BLaER1 treated with 17β-estradiol and CSF1 and Interleukin-3, amounts not matched to agents 10 nM and 100 nM (cell line): Measurements from ENCODE around the gene TRIM34.
"Not testable (repeated sequence)": the region's sequence is repeated elsewhere in the genome, so short reads cannot be mapped to it uniquely, and the experiment has no call there.

Experiments used
- H3K27ac ChIP-seq, 11 experiments: shearing (Covaris generic); formaldehyde crosslinking; 2 replicates each; pipeline ENCODE4 v1.8.1; 2022
- H3K27me3 ChIP-seq, 11 experiments: shearing (Covaris generic); formaldehyde crosslinking; 2 replicates each; pipeline ENCODE4 v1.8.1; 2022
- H3K36me3 ChIP-seq, 11 experiments: shearing (Covaris generic); formaldehyde crosslinking; 2 replicates each; pipeline ENCODE4 v1.8.1; 2022
- H3K4me1 ChIP-seq, 10 experiments: shearing (Covaris generic); formaldehyde crosslinking; 2 replicates each; pipeline ENCODE4 v1.8.1; 2022
- H3K4me2 ChIP-seq, 11 experiments: shearing (Covaris generic); formaldehyde crosslinking; 2 replicates each; pipeline ENCODE4 v1.8.1; 2022
- H3K4me3 ChIP-seq, 10 experiments: shearing (Covaris generic); formaldehyde crosslinking; 2 replicates each; pipeline ENCODE4 v1.8.1; 2022
- H3K9ac ChIP-seq, 11 experiments: shearing (Covaris generic); formaldehyde crosslinking; 2 replicates each; pipeline ENCODE4 v1.8.1; 2022
- H3K9me3 ChIP-seq, 11 experiments: shearing (Covaris generic); formaldehyde crosslinking; replicated peaks in 1 of 11; 2 replicates each; pipeline ENCODE4 v1.8.1; 2022
- H4K20me1 ChIP-seq, 11 experiments: shearing (Covaris generic); formaldehyde crosslinking; 2 replicates each; pipeline ENCODE4 v1.8.1; 2022
- Cebpa-rat ChIP-seq, 11 experiments: shearing (Covaris generic); IDR thresholded peaks; 2 replicates each; pipeline ENCODE4 v1.8.1; 2022

The TRIM34 gene

GRCh38 chr11:5624489-5625279 lies at the start of gene TRIM34:
TRIM34 (plus strand) TSS chr11:5625001; CDS start chr11:5632332, 7,331 bp downstream.
- Histone ChIP-seq H3K4me2 (peak within 1 kb of the TSS; percentile 81 to 96 (median 91)), H3K36me3 (peaks cover 0 to 4% (median 0%) of the 10 kb centered on the region in 11 experiments; a peak in 1 of 22 replicates), H3K9ac (peak within 1 kb of the TSS; percentile 68 to 80 (median 75)), H3K4me1 (peaks cover 18 to 23% (median 19%) of the 10 kb centered on the region in 10 experiments), H3K27me3 (no peaks in the 10 kb centered on the region), H4K20me1 (no peaks in the 10 kb centered on the region), H3K4me3 (peak within 1 kb of the TSS; percentile 57 to 74 (median 66)), H3K27ac (peak within 1 kb of the TSS; percentile 8 to 81 (median 72); a peak in 21 of 22 replicates), H3K9me3 (peaks cover 0 to 13% (median 4%) of the 10 kb centered on the region in 11 experiments; a peak in 2 of 22 replicates)
- no peak for TF ChIP-seq Cebpa-rat (IDR thresholded peaks at IDR 0.05)

- H3K9me3 ChIP-seq: no peaks in the 10 kb centered on the region
- no peak overlapping the region for H3K4me2 ChIP-seq
- H3K36me3 ChIP-seq: no peaks in the 10 kb centered on the region
- H3K27me3 ChIP-seq: no peaks in the 10 kb centered on the region
- H4K20me1 ChIP-seq: no peaks in the 10 kb centered on the region
- no peaks in the 10 kb centered on the region for H3K4me1 ChIP-seq
- TF ChIP-seq Cebpa-rat (IDR thresholded peaks at IDR 0.05): no peak
- H3K9ac ChIP-seq: no peak overlapping the region
- no peak overlapping the region for H3K27ac ChIP-seq
- no peak overlapping the region for H3K4me3 ChIP-seq
Measured at GRCh38 chr11:5575152-5575551, 49.6 kb upstream of the TRIM34 start.

GRCh38 chr11:5577101-5577500 lies 47.7 kb upstream of the TRIM34 start:
- TF ChIP-seq Cebpa-rat (IDR thresholded peaks at IDR 0.05): no peak
- Histone ChIP-seq H3K27me3 (no peaks in the 10 kb centered on the region), H3K4me2 (no peak overlapping the region), H3K4me3 (no peak overlapping the region), H3K27ac (no peak overlapping the region), H3K9me3 (no peaks in the 10 kb centered on the region), H3K9ac (no peak overlapping the region), H4K20me1 (no peaks in the 10 kb centered on the region), H3K4me1 (no peaks in the 10 kb centered on the region), H3K36me3 (no peaks in the 10 kb centered on the region)

DNA sequence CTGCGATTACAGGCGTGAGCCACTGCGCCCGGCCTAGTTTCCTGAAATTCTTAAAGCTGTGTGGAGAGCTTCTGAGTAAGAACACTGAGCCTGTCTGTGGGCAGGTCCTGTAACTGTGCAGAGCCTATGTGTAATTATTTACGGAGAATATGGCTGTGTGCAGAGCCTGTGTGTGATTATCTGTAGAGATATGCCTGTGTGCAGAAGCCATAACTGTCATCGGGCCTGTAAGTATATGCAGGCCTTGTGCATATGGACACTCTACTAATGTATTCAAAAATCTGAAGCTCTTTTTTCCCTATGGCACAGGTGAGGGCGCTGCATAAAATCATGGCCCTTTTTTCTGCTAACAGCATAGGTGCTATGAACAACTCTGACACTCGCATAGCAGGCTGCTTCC lies 44.2 kb upstream of the TRIM34 start, which contains the start of gene OR52B6:
Gene OR52B6, plus strand, starts transcription at position 301 of the 400 bp plus-strand sequence. Its CDS starts 0 bp downstream, at position 301.
- no peaks in the 10 kb centered on the region for H3K9me3 ChIP-seq
- no peaks in the 10 kb centered on the region for H3K27me3 ChIP-seq
- no peak for TF ChIP-seq Cebpa-rat (IDR thresholded peaks at IDR 0.05)
- no peaks in the 10 kb centered on the region for H3K36me3 ChIP-seq
- H3K4me2 ChIP-seq: no peak within 1 kb of the TSS
- no peaks in the 10 kb centered on the region for H3K4me1 ChIP-seq
- H3K9ac ChIP-seq: no peak within 1 kb of the TSS
- H4K20me1 ChIP-seq: no peaks in the 10 kb centered on the region
- H3K4me3 ChIP-seq: no peak within 1 kb of the TSS
- H3K27ac ChIP-seq: no peak within 1 kb of the TSS

- no peaks in the 10 kb centered on the region for H3K36me3 ChIP-seq
- H3K27me3 ChIP-seq: no peaks in the 10 kb centered on the region
- H3K4me3 ChIP-seq: no peak overlapping the region
- H3K4me1 ChIP-seq: no peaks in the 10 kb centered on the region
- no peaks in the 10 kb centered on the region for H4K20me1 ChIP-seq
- TF ChIP-seq Cebpa-rat (IDR thresholded peaks at IDR 0.05): no peak
- no peak overlapping the region for H3K27ac ChIP-seq
- no peak overlapping the region for H3K9ac ChIP-seq
- H3K9me3 ChIP-seq: no peaks in the 10 kb centered on the region
- H3K4me2 ChIP-seq: no peak overlapping the region
Measured at GRCh38 chr11:5581014-5581413, 43.8 kb upstream of the TRIM34 start.

GRCh38 chr11:5584458-5584857 lies 40.3 kb upstream of the TRIM34 start:
- not testable (repeated sequence) for H3K4me3 ChIP-seq, H3K4me1 ChIP-seq, H3K27me3 ChIP-seq, H3K4me2 ChIP-seq, H4K20me1 ChIP-seq, H3K9ac ChIP-seq, H3K36me3 ChIP-seq, H3K27ac ChIP-seq, H3K9me3 ChIP-seq

- not testable (repeated sequence) for H3K4me3 ChIP-seq, H3K27me3 ChIP-seq, H3K27ac ChIP-seq, H4K20me1 ChIP-seq, H3K9ac ChIP-seq, H3K36me3 ChIP-seq, H3K4me2 ChIP-seq, H3K4me1 ChIP-seq
- peaks cover 10 to 22% (median 19%) of the 10 kb centered on the region in 11 experiments; a peak in 18 of 22 replicates for H3K9me3 ChIP-seq
Measured at GRCh38 chr11:5589906-5590305, 34.9 kb upstream of the TRIM34 start.

- H3K27me3 ChIP-seq: no peaks in the 10 kb centered on the region
Measured at GRCh38 chr11:5591613-5592012, 33.2 kb upstream of the TRIM34 start.

GRCh38 chr11:5592615-5593014 lies 32.2 kb upstream of the TRIM34 start:
- peaks cover 7 to 18% (median 13%) of the 10 kb centered on the region in 10 experiments; a peak in 17 of 20 replicates for H3K4me1 ChIP-seq
- H3K4me2 ChIP-seq: no peak overlapping the region
- TF ChIP-seq Cebpa-rat (IDR thresholded peaks at IDR 0.05): no peak
- no peaks in the 10 kb centered on the region for H4K20me1 ChIP-seq
- H3K27ac ChIP-seq: no peak overlapping the region
- H3K27me3 ChIP-seq: no peaks in the 10 kb centered on the region
- H3K36me3 ChIP-seq: no peaks in the 10 kb centered on the region
- no peak overlapping the region for H3K4me3 ChIP-seq
- peaks cover 10 to 22% (median 19%) of the 10 kb centered on the region in 11 experiments; a peak in 18 of 22 replicates for H3K9me3 ChIP-seq
- no peak overlapping the region for H3K9ac ChIP-seq

More at GRCh38 chr11:5591613-5592012, 33.2 kb upstream of the TRIM34 start:
- Histone ChIP-seq H3K4me2 (no peak overlapping the region), H3K36me3 (no peaks in the 10 kb centered on the region), H3K4me3 (no peak overlapping the region), H4K20me1 (no peaks in the 10 kb centered on the region), H3K4me1 (peaks cover 0 to 8% (median 3%) of the 10 kb centered on the region in 10 experiments; a peak in 7 of 20 replicates), H3K27ac (no peak overlapping the region), H3K9ac (no peak overlapping the region), H3K9me3 (peaks cover 10 to 22% (median 19%) of the 10 kb centered on the region in 11 experiments; a peak in 18 of 22 replicates)
- TF ChIP-seq Cebpa-rat (IDR thresholded peaks at IDR 0.05): no peak

DNA sequence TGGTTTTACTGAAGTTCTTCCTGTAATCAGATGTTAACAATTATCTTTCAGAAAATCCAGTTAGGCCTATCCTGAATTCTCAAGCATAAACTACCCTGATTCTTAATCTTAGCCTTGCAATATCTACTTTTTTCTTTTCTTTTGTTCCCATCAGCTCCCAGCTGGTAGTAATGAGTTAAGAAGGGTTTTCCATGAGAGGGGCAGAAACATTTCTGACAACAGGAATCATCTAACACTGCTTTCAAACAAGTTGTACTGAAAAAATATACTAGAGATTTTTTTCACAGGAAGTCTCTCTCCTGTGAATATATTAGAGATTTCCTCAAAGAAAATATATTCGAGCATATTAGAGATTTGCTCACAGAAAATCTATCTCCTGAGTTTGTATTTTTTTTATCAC lies 31.7 kb upstream of the TRIM34 start:
- H3K4me1 ChIP-seq: peaks cover 12 to 24% (median 18%) of the 10 kb centered on the region in 10 experiments; a peak in 18 of 20 replicates
- peaks cover 10 to 22% (median 19%) of the 10 kb centered on the region in 11 experiments; a peak in 18 of 22 replicates for H3K9me3 ChIP-seq
- H3K36me3 ChIP-seq: no peaks in the 10 kb centered on the region
- H3K27me3 ChIP-seq: no peaks in the 10 kb centered on the region
- TF ChIP-seq Cebpa-rat (IDR thresholded peaks at IDR 0.05): no peak
- H4K20me1 ChIP-seq: no peaks in the 10 kb centered on the region
- no peak overlapping the region for H3K9ac ChIP-seq
- H3K27ac ChIP-seq: no peak overlapping the region
- H3K4me3 ChIP-seq: no peak overlapping the region
- no peak overlapping the region for H3K4me2 ChIP-seq
